ENCODE measurements around the gene MRPL36.

GRCh38 chr5:1835431-1835830, 35.8 kb upstream of the MRPL36 start:
- TF ChIP-seq CTCF (IDR thresholded peaks at IDR 0.05) (no peak), POLR2A (IDR thresholded peaks at IDR 0.05) (no peak)
